ENCODE measurements around the gene DHX30. TPM values are rescaled to one million over a fixed set of nuclear protein-coding genes. Genes with fewer than 3 reads are reported as not detected.

Gene DHX30
- total RNA-seq, 2 donors from 2014 or later, result 33.8 to 72.8 TPM

DNA sequence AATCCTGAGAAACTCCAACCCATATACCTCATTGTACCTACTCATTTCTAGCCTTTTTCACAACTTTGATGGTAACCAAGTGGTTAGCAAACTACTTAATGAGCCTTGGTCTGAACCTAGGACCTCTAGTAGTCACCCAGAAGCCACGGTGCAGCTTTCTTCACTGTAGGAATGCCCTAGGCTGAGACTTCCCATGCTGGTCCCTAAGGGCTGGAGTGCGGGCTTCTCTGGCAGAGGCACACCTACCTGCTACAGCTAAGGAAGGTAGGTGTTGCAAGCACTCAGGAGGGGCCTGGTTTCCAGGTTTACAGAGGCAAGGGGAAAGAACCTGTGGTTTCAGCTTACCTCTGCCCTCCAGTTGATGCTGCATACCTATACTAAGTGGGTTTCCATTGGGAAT, 65.4 kb downstream of the DHX30 start:
- DNase-seq, result no peak
- Histone ChIP-seq H3K36me3 (peaks cover 6% of the 10 kb centered on the region), H3K4me3 (no peak overlapping the region)

DNA sequence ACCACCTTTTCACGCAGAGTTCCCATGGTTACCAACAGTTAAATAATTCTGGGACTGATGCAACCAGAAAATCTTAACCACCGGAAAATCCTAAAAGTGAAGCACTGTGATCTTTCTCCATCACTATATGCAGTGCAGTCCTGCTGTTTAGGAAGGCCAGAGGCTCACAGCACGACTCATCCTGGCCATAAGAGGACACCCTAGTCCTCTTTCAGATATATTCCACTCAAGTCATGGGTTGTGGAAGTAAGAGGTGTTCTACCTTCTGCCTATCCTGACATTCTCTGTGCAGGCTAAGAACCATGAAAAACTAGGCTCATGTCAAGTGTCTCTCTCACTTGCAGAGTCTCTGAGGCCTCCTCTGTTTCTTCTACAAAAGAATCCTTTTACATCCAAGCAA, 67.2 kb downstream of the DHX30 start:
- intact Hi-C loops (cut with DNase I), result no loop called here
- H3K27ac ChIP-seq, result no peak overlapping the region
- H3K36me3 ChIP-seq, result peaks cover 6% of the 10 kb centered on the region
- H3K27me3 ChIP-seq, result no peaks in the 10 kb centered on the region
- TF ChIP-seq CTCF (IDR thresholded peaks at IDR 0.05), result no peak
- H3K4me3 ChIP-seq, result no peak overlapping the region
- no peak overlapping the region for H3K9ac ChIP-seq (ENCODE audit: low read depth in 2 of 2, low read length in 2 of 2)
- no peaks in the 10 kb centered on the region for H3K9me3 ChIP-seq
- H3K4me1 ChIP-seq, result no peaks in the 10 kb centered on the region
- no peak for DNase-seq

More for the DNA sequence above, 65.4 kb downstream of the DHX30 start:
- Histone ChIP-seq H3K9ac (ENCODE audit: low read depth in 2 of 2, low read length in 2 of 2) (no peak overlapping the region), H3K27ac (no peak overlapping the region), H3K9me3 (no peaks in the 10 kb centered on the region), H3K4me1 (no peaks in the 10 kb centered on the region), H3K27me3 (no peaks in the 10 kb centered on the region)
- TF ChIP-seq CTCF (IDR thresholded peaks at IDR 0.05), result no peak
- intact Hi-C loops (cut with DNase I), result no loop called here

GRCh38 chr3:47870702-47871260, 67.8 kb downstream of the DHX30 start:
- Histone ChIP-seq H3K9me3 (no peaks in the 10 kb centered on the region), H3K27me3 (no peaks in the 10 kb centered on the region), H3K4me1 (no peaks in the 10 kb centered on the region), H3K27ac (no peak overlapping the region), H3K4me3 (no peak overlapping the region), H3K9ac (ENCODE audit: low read depth in 2 of 2, low read length in 2 of 2) (no peak overlapping the region), H3K36me3 (peaks cover 6% of the 10 kb centered on the region)
- no peak for DNase-seq
- no peak for TF ChIP-seq CTCF (IDR thresholded peaks at IDR 0.05)
- intact Hi-C loops (cut with DNase I), result no loop called here

DNA sequence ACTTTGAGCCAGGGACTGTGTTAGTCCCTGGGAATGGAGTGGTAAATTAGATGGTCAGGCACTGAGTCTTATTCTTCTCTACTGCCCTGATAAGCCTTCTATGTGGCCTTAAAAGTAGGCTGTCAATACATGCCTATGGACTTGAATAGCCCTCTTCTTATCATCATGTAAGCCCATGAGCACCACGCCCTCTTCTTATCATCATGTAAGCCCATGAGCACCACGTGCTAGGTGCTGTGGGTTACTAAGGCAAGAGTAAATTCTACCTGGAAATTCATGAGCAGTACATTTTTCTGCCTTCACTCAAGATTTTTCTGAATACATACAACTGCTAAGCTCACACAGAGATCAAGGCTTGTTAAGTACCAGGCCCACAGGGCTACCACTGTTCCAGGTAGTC, 68.5 kb downstream of the DHX30 start:
- H3K27ac ChIP-seq, result no peak overlapping the region

DNA sequence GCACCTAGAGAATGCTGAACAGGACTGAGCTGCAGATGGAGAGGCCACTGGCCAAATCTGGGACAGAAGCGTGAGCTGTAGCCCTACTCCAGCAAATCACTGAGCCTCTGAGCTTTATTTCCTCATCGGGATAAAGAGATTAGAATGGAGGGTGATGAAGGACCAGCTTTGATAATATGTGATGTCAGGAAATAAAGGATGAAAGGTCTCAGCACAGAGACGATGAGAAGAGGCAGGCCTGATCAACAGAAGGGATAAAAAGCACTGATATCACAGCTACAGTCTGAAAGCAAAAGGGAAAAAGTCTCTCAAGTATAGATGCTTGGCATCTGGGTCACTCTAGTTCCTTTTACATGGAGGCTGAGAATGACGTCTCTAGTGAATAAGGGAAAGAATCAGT, 70.0 kb downstream of the DHX30 start:
- no peak for TF ChIP-seq CTCF (IDR thresholded peaks at IDR 0.05)
- intact Hi-C loops (cut with DNase I), result no loop called here
- H3K9me3 ChIP-seq, result no peaks in the 10 kb centered on the region
- no peak overlapping the region for H3K4me3 ChIP-seq
- no peak overlapping the region for H3K9ac ChIP-seq (ENCODE audit: low read depth in 2 of 2, low read length in 2 of 2)
- DNase-seq, result no peak
- H3K4me1 ChIP-seq, result no peaks in the 10 kb centered on the region
- peaks cover 5% of the 10 kb centered on the region for H3K36me3 ChIP-seq
- H3K27ac ChIP-seq, result no peak overlapping the region
- H3K27me3 ChIP-seq, result no peaks in the 10 kb centered on the region

More for the DNA sequence above, 68.5 kb downstream of the DHX30 start:
- no peak overlapping the region for H3K9ac ChIP-seq (ENCODE audit: low read depth in 2 of 2, low read length in 2 of 2)
- no peaks in the 10 kb centered on the region for H3K9me3 ChIP-seq
- H3K4me3 ChIP-seq, result no peak overlapping the region
- intact Hi-C loops (cut with DNase I), result no loop called here
- DNase-seq, result no peak
- H3K36me3 ChIP-seq, result peaks cover 6% of the 10 kb centered on the region
- no peak for TF ChIP-seq CTCF (IDR thresholded peaks at IDR 0.05)
- no peaks in the 10 kb centered on the region for H3K27me3 ChIP-seq
- no peaks in the 10 kb centered on the region for H3K4me1 ChIP-seq
